Activated CD4-positive, alpha-beta memory T cell treated with anti-CD3 and anti-CD28 coated beads, Interleukin-2, amount 10 ng/mL, durations not matched to agents 7 days and 5 days (primary cell): Measurements from ENCODE around the gene EMC6. TPM values are rescaled to one million over a fixed set of nuclear protein-coding genes. Genes with fewer than 3 reads are reported as not detected.
"Not testable (repeated sequence)": the region's sequence is repeated elsewhere in the genome, so short reads cannot be mapped to it uniquely, and the experiment has no call there.

Experiments
- CTCF ChIA-PET: fragments of 350-600 bp; sonication (Branson Sonifier 250); formaldehyde crosslinking; loops from one replicate; lab custom pipeline; 2021; ENCODE audit warnings: antibody characterized with exemption, inconsistent platforms; lab: Charles Lee
- POLR2A ChIA-PET: fragments of 350-600 bp; sonication (Branson Sonifier 250); formaldehyde crosslinking; loops from one replicate; lab custom pipeline; 2021; ENCODE audit warnings: antibody characterized with exemption; lab: Charles Lee
- DNase-seq: peaks from one replicate; pipeline ENCODE4 v3.0.0-alpha.2; 2020
- H3K27ac Mint-ChIP-seq: one replicate; pipeline ENCODE4 v1.8.0; 2021; ENCODE audit warnings: mild to moderate bottlenecking, mixed read lengths
- H3K27me3 Mint-ChIP-seq: one replicate; pipeline ENCODE4 v1.8.0; 2021; ENCODE audit warnings: mixed read lengths
- H3K36me3 Mint-ChIP-seq: one replicate; pipeline ENCODE4 v1.8.0; 2021; ENCODE audit warnings: low read depth, mixed read lengths
- H3K4me1 Mint-ChIP-seq: one replicate; pipeline ENCODE4 v1.8.0; 2021; ENCODE audit warnings: mixed read lengths
- H3K4me3 Mint-ChIP-seq: one replicate; pipeline ENCODE4 v1.8.0; 2021; ENCODE audit warnings: mild to moderate bottlenecking, mixed read lengths
- H3K9me3 Mint-ChIP-seq: one replicate; pipeline ENCODE4 v1.8.0; 2021; ENCODE audit warnings: mixed read lengths
- total RNA-seq, 2 experiments: library from RNA; stranded (reverse); gene quantifications; one replicate each; pipeline ENCODE4 v1.2.3, GENCODE V29; 2021

Gene EMC6
- total RNA-seq, 2 experiments from 2014 or later: 40.4 to 41.6 TPM

DNA sequence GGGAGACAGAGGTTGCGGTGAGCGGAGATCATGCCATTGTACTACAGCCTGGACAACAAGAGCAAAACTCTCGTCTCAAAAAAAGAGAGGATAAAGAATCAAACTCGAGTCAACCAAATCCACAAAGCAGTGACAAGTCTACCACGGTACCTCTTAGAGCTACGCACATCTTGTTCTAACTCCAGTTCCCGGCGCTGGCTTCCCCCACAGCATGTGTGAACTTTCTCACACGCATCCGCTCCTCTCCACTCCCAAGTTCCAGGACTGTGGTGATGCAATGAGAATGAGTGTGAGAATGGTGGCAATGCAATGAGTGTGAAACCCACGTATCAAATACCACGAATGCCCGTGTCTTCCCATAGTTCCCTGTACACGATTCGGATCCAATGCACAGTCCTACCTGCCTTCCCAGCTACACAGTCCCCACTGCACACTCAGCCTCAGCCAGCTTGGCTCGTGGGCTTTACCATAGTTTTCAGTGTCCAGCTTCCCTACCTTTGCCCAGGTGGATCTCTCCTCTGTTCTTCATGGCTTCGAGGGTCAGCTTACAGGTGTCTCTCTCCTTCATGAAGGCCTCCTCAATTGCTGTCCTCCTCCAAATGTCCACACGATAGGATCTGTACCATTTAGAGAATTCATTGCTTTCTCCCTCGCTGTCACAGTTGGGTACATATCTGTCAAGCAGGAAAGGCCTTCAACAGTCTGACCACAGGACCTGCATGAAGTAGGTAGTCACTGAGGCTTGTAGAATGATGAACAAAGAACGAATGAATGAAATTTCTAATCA, 36.5 kb downstream of the EMC6 start:
- DNase-seq: no peak
- H3K9me3 Mint-ChIP-seq: peaks cover 2% of the 10 kb centered on the region
- no peak overlapping the region for H3K4me3 Mint-ChIP-seq
- peaks cover 21% of the 10 kb centered on the region for H3K4me1 Mint-ChIP-seq
- H3K27me3 Mint-ChIP-seq: no peaks in the 10 kb centered on the region
- H3K36me3 Mint-ChIP-seq: peaks cover 28% of the 10 kb centered on the region
- H3K27ac Mint-ChIP-seq: no peak overlapping the region
- ChIA-PET POLR2A (interaction anchor here (1.5 kb wide), 1 partner anchor 9 kb away, joined by 5 read pairs; the partner anchor contains the start of gene P2RX5), CTCF (no interaction called here)

GRCh38 chr17:3705718-3705984, 37.0 kb downstream of the EMC6 start:
- DNase-seq, H3K27ac Mint-ChIP-seq, H3K4me3 Mint-ChIP-seq, H3K9me3 Mint-ChIP-seq, CTCF ChIA-PET, H3K27me3 Mint-ChIP-seq: not testable (repeated sequence)
- Mint-ChIP-seq H3K36me3 (peaks cover 27% of the 10 kb centered on the region), H3K4me1 (peaks cover 25% of the 10 kb centered on the region)
- POLR2A ChIA-PET: interaction anchor here (1.5 kb wide), 1 partner anchor 9 kb away, joined by 5 read pairs; the partner anchor contains the start of gene P2RX5

DNA sequence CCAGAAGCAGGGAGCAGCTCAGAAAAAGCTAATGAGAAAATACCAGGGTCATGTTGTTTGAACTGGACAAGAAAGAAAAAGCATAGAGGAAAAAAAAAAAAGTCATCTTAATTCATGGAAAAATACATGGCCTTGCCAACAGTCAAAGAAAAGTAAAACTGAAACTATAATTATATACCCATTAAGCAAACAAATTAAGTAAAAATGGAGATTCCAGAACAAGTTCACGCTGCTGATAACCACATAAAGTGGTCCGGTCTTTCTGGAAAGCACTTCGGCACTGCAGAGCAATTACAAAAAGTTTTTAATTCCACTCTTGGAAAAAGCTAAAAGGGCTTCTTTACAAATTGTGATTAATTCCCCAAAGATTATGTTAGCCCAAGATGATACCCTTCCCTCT, 39.8 kb downstream of the EMC6 start:
- Mint-ChIP-seq H3K9me3 (no peaks in the 10 kb centered on the region), H3K27ac (no peak overlapping the region), H3K4me3 (no peak overlapping the region), H3K27me3 (no peaks in the 10 kb centered on the region), H3K36me3 (peaks cover 27% of the 10 kb centered on the region), H3K4me1 (peaks cover 50% of the 10 kb centered on the region)
- no peak for DNase-seq
- CTCF ChIA-PET: interaction anchor here (0.7 to 1.8 kb wide), 3 partner anchors 13 to 27 kb away, joined by 3 to 6 read pairs (median 4); no protein-coding TSS in a partner anchor
- POLR2A ChIA-PET: interaction anchor here (1.9 to 8.4 kb wide), 2 partner anchors 13 to 15 kb away, joined by 8 to 74 read pairs; partner anchors contain the start of genes HASPIN and P2RX5

- Mint-ChIP-seq H3K36me3 (peaks cover 38% of the 10 kb centered on the region), H3K9me3 (no peaks in the 10 kb centered on the region), H3K27ac (peak overlapping the region; percentile 97), H3K4me1 (peaks cover 59% of the 10 kb centered on the region), H3K27me3 (no peaks in the 10 kb centered on the region), H3K4me3 (peak overlapping the region; percentile 68)
- POLR2A ChIA-PET: interaction anchor here (0.6 to 8.4 kb wide), 16 partner anchors 8 to 918 kb away, joined by 3 to 74 read pairs (median 4); partner anchors contain the start of genes ATP2A3, CTNS, EMC6 and HASPIN
- CTCF ChIA-PET: interaction anchor here (0.7 to 1.8 kb wide), 14 partner anchors 9 to 1238 kb away, joined by 3 to 18 read pairs (median 5); partner anchors contain the start of genes CTNS, HASPIN, NCBP3 and PFN1
- DNase-seq: peak; percentile 82
Measured at GRCh38 chr17:3710951-3711383, 42.4 kb downstream of the EMC6 start.

- no peak overlapping the region for H3K4me3 Mint-ChIP-seq
- peak overlapping the region; percentile 97 for H3K27ac Mint-ChIP-seq
- H3K9me3 Mint-ChIP-seq: no peaks in the 10 kb centered on the region
- POLR2A ChIA-PET: interaction anchor here (1.2 to 8.4 kb wide), 4 partner anchors 10 to 430 kb away, joined by 3 to 74 read pairs (median 8); partner anchors contain the start of genes CYB5D2, HASPIN, P2RX5 and ZZEF1
- no peak for DNase-seq
- H3K36me3 Mint-ChIP-seq: peaks cover 58% of the 10 kb centered on the region
- CTCF ChIA-PET: interaction anchor here (0.6 to 1.2 kb wide), 3 partner anchors 9 to 30 kb away, joined by 3 read pairs; no protein-coding TSS in a partner anchor
- H3K27me3 Mint-ChIP-seq: no peaks in the 10 kb centered on the region
- H3K4me1 Mint-ChIP-seq: peaks cover 60% of the 10 kb centered on the region
Measured at GRCh38 chr17:3712811-3713463, 44.3 kb downstream of the EMC6 start.

DNA sequence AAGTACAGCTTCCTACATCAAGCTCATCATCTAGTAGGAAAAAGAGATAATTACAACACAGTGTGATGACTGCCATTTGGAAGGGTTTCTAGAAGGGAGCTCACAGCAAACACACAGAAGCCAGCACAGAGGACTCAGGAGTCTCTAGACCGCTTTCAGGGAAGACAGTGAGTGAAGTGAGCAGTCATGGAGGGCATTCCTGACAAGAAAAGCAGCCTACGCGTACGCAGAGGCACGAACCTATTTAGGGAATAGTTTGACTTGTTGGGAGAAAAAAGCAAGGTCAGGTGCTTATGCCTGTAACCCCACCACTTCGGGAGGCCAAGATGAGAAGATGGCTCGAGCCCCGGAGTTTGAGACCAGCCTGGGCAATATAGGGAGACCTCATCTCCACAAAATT, 46.7 kb downstream of the EMC6 start:
- Mint-ChIP-seq H3K27me3 (no peaks in the 10 kb centered on the region), H3K4me3 (no peak overlapping the region), H3K36me3 (peaks cover 71% of the 10 kb centered on the region), H3K4me1 (peaks cover 53% of the 10 kb centered on the region), H3K27ac (no peak overlapping the region), H3K9me3 (no peaks in the 10 kb centered on the region)
- no peak for DNase-seq
- ChIA-PET CTCF (interaction anchor here (1.5 kb wide), 1 partner anchor 33 kb away, joined by 4 read pairs; no protein-coding TSS in a partner anchor), POLR2A (interaction anchor here (1.0 to 1.2 kb wide), 2 partner anchors 20 to 36 kb away, joined by 3 to 4 read pairs; partner anchors contain the start of gene P2RX5)

DNA sequence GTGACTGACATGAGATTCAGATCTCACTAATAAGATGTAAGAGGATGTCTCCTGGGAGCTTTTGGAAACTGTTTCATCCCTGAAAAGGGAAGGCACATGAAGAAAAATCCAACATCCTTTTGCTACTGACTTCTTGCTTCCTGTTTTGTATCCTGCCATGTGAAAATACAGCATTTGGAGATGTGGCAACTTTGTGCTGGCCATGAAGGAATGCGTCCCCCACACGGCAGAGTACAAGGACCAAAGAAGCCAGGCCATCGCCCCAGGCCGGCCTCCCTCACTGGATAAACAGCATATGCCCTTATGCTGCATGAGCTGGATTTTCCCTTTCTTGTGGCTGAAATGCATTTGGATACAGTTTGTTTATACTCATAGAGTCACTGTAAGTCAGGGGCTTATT, 49.6 kb downstream of the EMC6 start:
- peaks cover 50% of the 10 kb centered on the region for H3K4me1 Mint-ChIP-seq
- H3K27me3 Mint-ChIP-seq: no peaks in the 10 kb centered on the region
- H3K9me3 Mint-ChIP-seq: no peaks in the 10 kb centered on the region
- POLR2A ChIA-PET: interaction anchor here (0.5 kb wide), 1 partner anchor 576 kb away, joined by 3 read pairs; no protein-coding TSS in a partner anchor
- H3K27ac Mint-ChIP-seq: peak overlapping the region; percentile 7
- CTCF ChIA-PET: no interaction called here
- DNase-seq: no peak
- peaks cover 75% of the 10 kb centered on the region for H3K36me3 Mint-ChIP-seq
- H3K4me3 Mint-ChIP-seq: no peak overlapping the region

GRCh38 chr17:3719265-3719664, 50.7 kb downstream of the EMC6 start:
- Mint-ChIP-seq H3K4me1 (peaks cover 47% of the 10 kb centered on the region), H3K4me3 (no peak overlapping the region), H3K27ac (no peak overlapping the region), H3K9me3 (no peaks in the 10 kb centered on the region), H3K27me3 (no peaks in the 10 kb centered on the region), H3K36me3 (peaks cover 74% of the 10 kb centered on the region)
- DNase-seq: no peak
- CTCF ChIA-PET: interaction anchor here (1.4 kb wide), 1 partner anchor 19 kb away, joined by 4 read pairs; no protein-coding TSS in a partner anchor
- POLR2A ChIA-PET: interaction anchor here (2.2 to 2.6 kb wide), 2 partner anchors 8 to 24 kb away, joined by 7 to 11 read pairs; no protein-coding TSS in a partner anchor

Other genes starting within 250 kb of the EMC6 start
- gene OR1E2, start 235.0 kb upstream of the EMC6 start, total RNA-seq: not detected
- not detected for gene SPATA22, start 197.0 kb upstream of the EMC6 start, total RNA-seq
- gene ASPA, start 192.8 kb upstream of the EMC6 start, total RNA-seq: not detected
- under 1 TPM; 0.13 to 0.43 TPM for gene TRPV3, start 111.0 kb upstream of the EMC6 start, total RNA-seq
- gene TRPV1, start 59.4 kb upstream of the EMC6 start, total RNA-seq: 1 to 10 TPM; 3.8 to 5.1 TPM
- gene SHPK, start 32.6 kb upstream of the EMC6 start, total RNA-seq: 10 to 100 TPM; 10.4 TPM
- gene CTNS, start 32.1 kb upstream of the EMC6 start, total RNA-seq: 10 to 100 TPM; 24.5 to 26.5 TPM
- 10 to 100 TPM; 23.2 to 25.0 TPM for gene TAX1BP3, start 234 bp upstream of the EMC6 start, total RNA-seq
- 10 to 100 TPM; 30.8 to 31.1 TPM for gene P2RX5, start 27.3 kb downstream of the EMC6 start, total RNA-seq
- gene HASPIN, start 55.1 kb downstream of the EMC6 start, total RNA-seq: 10 to 100 TPM; 23.8 to 25.2 TPM
- 10 to 100 TPM; 20.0 to 22.0 TPM for gene ITGAE, start 132.4 kb downstream of the EMC6 start, total RNA-seq
- 10 to 100 TPM; 42.8 to 43.9 TPM for gene NCBP3, start 177.4 kb downstream of the EMC6 start, total RNA-seq
- gene CAMKK1, start 224.2 kb downstream of the EMC6 start, total RNA-seq: 1 to 10 TPM; 1.4 to 1.8 TPM
- under 1 TPM; 0.45 to 0.65 TPM for gene P2RX1, start 247.7 kb downstream of the EMC6 start, total RNA-seq